ENCODE data around the gene PIEZO2.

Gene PIEZO2

GRCh38 chr18:10759241-10759640 lies 390.1 kb downstream of the PIEZO2 start:
- DNase-seq (ENCODE audit: insufficient read length, low spot score): no peak
- TF ChIP-seq CTCF (IDR thresholded peaks at IDR 0.05; ENCODE audit: insufficient read depth, missing control alignments): no peak
- no peak for FAIRE-seq

- TF ChIP-seq CTCF (IDR thresholded peaks at IDR 0.05; ENCODE audit: insufficient read depth, missing control alignments): no peak
- DNase-seq (ENCODE audit: insufficient read length, low spot score): no peak
- FAIRE-seq: no peak
These were observed 391.4 kb downstream of the PIEZO2 start for GRCh38 chr18:10757946-10758345.

GRCh38 chr18:10757349-10757748 lies 392.0 kb downstream of the PIEZO2 start:
- no peak for TF ChIP-seq CTCF (IDR thresholded peaks at IDR 0.05; ENCODE audit: insufficient read depth, missing control alignments)
- DNase-seq (ENCODE audit: insufficient read length, low spot score): no peak
- no peak for FAIRE-seq

- no peak for TF ChIP-seq CTCF (IDR thresholded peaks at IDR 0.05; ENCODE audit: insufficient read depth, missing control alignments)
- no peak for FAIRE-seq
- no peak for DNase-seq (ENCODE audit: insufficient read length, low spot score)
These were observed 393.5 kb downstream of the PIEZO2 start for GRCh38 chr18:10755855-10756254.

GRCh38 chr18:10754128-10754527 lies 395.2 kb downstream of the PIEZO2 start:
- no peak for DNase-seq (ENCODE audit: insufficient read length, low spot score)
- TF ChIP-seq CTCF (IDR thresholded peaks at IDR 0.05; ENCODE audit: insufficient read depth, missing control alignments): no peak
- no peak for FAIRE-seq

DNA sequence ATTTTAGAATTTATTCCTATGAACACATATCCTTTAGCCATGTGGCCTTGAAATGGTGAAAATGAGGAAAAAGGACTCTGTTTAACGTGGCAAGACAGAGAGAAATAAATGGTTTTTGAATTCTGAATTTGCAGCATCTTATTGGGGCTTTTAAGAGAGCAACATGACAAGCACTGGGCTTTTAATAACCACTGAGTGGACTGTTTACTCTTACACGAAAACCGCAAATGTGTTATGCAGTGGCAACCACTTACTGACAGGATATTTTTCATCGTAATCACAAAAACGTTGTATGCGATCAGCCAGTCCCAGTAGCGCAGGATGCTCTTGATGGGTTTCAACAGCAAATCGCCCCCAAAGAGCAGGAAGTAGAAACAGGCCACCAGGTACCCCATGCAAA lies 397.0 kb downstream of the PIEZO2 start:
- FAIRE-seq (no peak), DNase-seq (ENCODE audit: insufficient read length, low spot score) (no peak)
- no peak for TF ChIP-seq CTCF (IDR thresholded peaks at IDR 0.05; ENCODE audit: insufficient read depth, missing control alignments)

DNA sequence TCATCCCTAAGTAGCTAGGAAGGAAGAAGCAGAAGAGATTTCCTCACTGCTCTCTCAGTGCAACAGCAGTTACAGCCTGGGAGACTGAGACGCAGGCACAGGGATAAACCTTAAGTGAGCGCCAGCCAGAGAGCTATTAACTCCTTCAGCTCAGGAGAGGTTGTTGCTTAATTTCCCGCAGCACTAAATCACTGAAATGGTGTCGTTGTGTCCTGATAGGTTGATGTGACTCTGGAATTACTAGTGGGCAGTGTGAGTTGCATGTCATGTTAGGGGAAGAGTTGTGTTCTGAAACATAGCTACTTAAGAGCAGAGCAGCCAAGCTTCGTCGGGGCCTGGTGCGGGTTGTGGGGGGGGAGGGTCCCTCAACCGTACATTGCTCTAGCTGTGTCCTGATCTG lies 397.7 kb downstream of the PIEZO2 start:
- DNase-seq (ENCODE audit: insufficient read length, low spot score) (no peak), FAIRE-seq (no peak)
- no peak for TF ChIP-seq CTCF (IDR thresholded peaks at IDR 0.05; ENCODE audit: insufficient read depth, missing control alignments)

Measured in D721Med (cell line).